HepG2 (cell line): ENCODE data around the gene ERC1. TPM values are rescaled to one million over a fixed set of nuclear protein-coding genes. Genes with fewer than 3 reads are reported as not detected.

Source experiments
- ATAC-seq: fragments of 200-7000 bp; cut with Tn5 transposase; 3 replicates; pipeline ENCODE4 v1.9.1; 2020; ENCODE audit warnings: mild to moderate bottlenecking, moderate library complexity
- BruUV-seq: library from RNA; stranded (reverse); fragments of 400-500 nt; replicated peaks from 2 replicates; lab custom pipeline; 2021; lab: Mats Ljungman, UMichigan
- CTCF ChIA-PET: fragments of 300-600 bp; formaldehyde crosslinking; extraction: SDS; loops from one replicate; lab custom pipeline; 2021; ENCODE audit warnings: low total read pairs, inconsistent platforms, low intra/inter-chr PET ratio; lab: Yijun Ruan, JAX
- POLR2A ChIA-PET: fragments of 350-600 bp; sonication (Branson Sonifier 250); formaldehyde crosslinking; loops from one replicate; lab custom pipeline; 2020; ENCODE audit warnings: antibody characterized with exemption, inconsistent platforms; lab: Yijun Ruan, JAX
- DNase-seq: peaks from one replicate; pipeline ENCODE4 v3.0.0-alpha.2; 2015; ENCODE audit warnings: low spot score
- FAIRE-seq: peaks from 3 replicates; lab custom pipeline; 2011; peaks lifted over from hg19 to GRCh38; lab: Jason Lieb, UNC
- H2AFZ ChIP-seq: one replicate; pipeline ENCODE4 v1.6.1; 2011; ENCODE audit warnings: low read length, inconsistent platforms
- H3K27ac ChIP-seq: fragments of 300-600 bp; 3 replicates; pipeline ENCODE4 v1.8.0; 2011; ENCODE audit warnings: mixed run types, mild to moderate bottlenecking, mixed read lengths, low read length, inconsistent platforms; ENCODE audit not compliant: insufficient read depth; ENCODE audit errors: extremely low read length
- H3K27me3 ChIP-seq, 2 experiments: fragments of 200-600 bp in 1 of 2; 2 replicates in 1 of 2; 3 replicates in 1 of 2; pipeline versions ENCODE4 v1.6.0 to v1.8.0; 2011; ENCODE audit warnings: low read length in 2 of 2, mild to moderate bottlenecking in 2 of 2, moderate library complexity in 2 of 2, inconsistent platforms in 1 of 2; ENCODE audit not compliant: insufficient read depth in 2 of 2, control insufficient read depth in 1 of 2
- H3K36me3 ChIP-seq, 2 experiments: fragments of 200-600 bp in 1 of 2; replicated peaks in 1 of 2; 2 replicates in 1 of 2; 3 replicates in 1 of 2; pipeline versions ENCODE4 v1.5.1 to v1.8.0; 2011; ENCODE audit warnings: low read length in 2 of 2, inconsistent platforms in 1 of 2; ENCODE audit not compliant: insufficient read depth in 2 of 2, control insufficient read depth in 1 of 2
- H3K4me1 ChIP-seq: 2 replicates; pipeline ENCODE4 v1.5.1; 2012; ENCODE audit warnings: low read length, inconsistent platforms; ENCODE audit not compliant: insufficient read depth
- H3K4me2 ChIP-seq: 2 replicates; pipeline ENCODE4 v1.6.0; 2011; ENCODE audit warnings: low read depth, low read length, inconsistent platforms
- H3K4me3 ChIP-seq, 3 experiments: fragments of 200-600 bp in 1 of 3; sonication (generic), shearing (Covaris generic) in 1 of 3; replicated peaks in 1 of 3; 2 replicates each; pipeline ENCODE4 v1.5.1; 2011 to 2016; ENCODE audit warnings: low read length in 3 of 3, inconsistent platforms in 2 of 3, low read depth in 2 of 3, mild to moderate bottlenecking in 2 of 3, control low read depth in 1 of 3, mixed read lengths in 1 of 3; ENCODE audit not compliant: insufficient read depth in 1 of 3
- H3K79me2 ChIP-seq: one replicate; pipeline ENCODE4 v1.6.1; 2011; ENCODE audit warnings: low read length, inconsistent platforms; ENCODE audit not compliant: insufficient read depth
- H3K9ac ChIP-seq: 2 replicates; pipeline ENCODE4 v1.6.0; 2011; ENCODE audit warnings: mild to moderate bottlenecking, low read depth, low read length, inconsistent platforms; ENCODE audit not compliant: insufficient read depth
- H3K9me3 ChIP-seq: 2 replicates; pipeline ENCODE4 v1.5.1; 2012; ENCODE audit warnings: mild to moderate bottlenecking, low read length
- H4K20me1 ChIP-seq: 2 replicates; pipeline ENCODE4 v1.6.0; 2011; ENCODE audit warnings: inconsistent platforms, mild to moderate bottlenecking, low read length, moderate library complexity; ENCODE audit not compliant: insufficient read depth
- ELK4 ChIP-seq: sonication (generic); formaldehyde crosslinking; IDR thresholded peaks from 2 replicates; pipeline ENCODE4 v1.9.0; 2021; ENCODE audit warnings: missing genetic modification reagents, borderline replicate concordance
- ETS1 ChIP-seq: sonication (generic); formaldehyde crosslinking; IDR thresholded peaks from 2 replicates; pipeline ENCODE4 v1.4.0; 2020; ENCODE audit warnings: missing genetic modification reagents
- JUND ChIP-seq: sonication (generic); formaldehyde crosslinking; IDR thresholded peaks from 2 replicates; pipeline ENCODE4 v1.8.0; 2022; ENCODE audit warnings: mild to moderate bottlenecking, missing genetic modification reagents
- MIER2 ChIP-seq: IDR thresholded peaks from 2 replicates; pipeline ENCODE4 v1.6.1; 2016; ENCODE audit warnings: missing biosample characterization, missing genetic modification reagents
- NFIC ChIP-seq: IDR thresholded peaks from 2 replicates; pipeline ENCODE4 v1.6.1; 2012; ENCODE audit warnings: mild to moderate bottlenecking, low read length, inconsistent platforms
- PHF20 ChIP-seq: sonication (generic); formaldehyde crosslinking; IDR thresholded peaks from 2 replicates; pipeline ENCODE4 v1.5.0; 2020; ENCODE audit warnings: mild to moderate bottlenecking, missing genetic modification reagents
- SALL1 ChIP-seq: sonication (generic); formaldehyde crosslinking; IDR thresholded peaks from 2 replicates; pipeline ENCODE4 v1.8.0; 2022; ENCODE audit warnings: mild to moderate bottlenecking, missing genetic modification reagents
- TSC22D2 ChIP-seq: sonication (generic); formaldehyde crosslinking; IDR thresholded peaks from 2 replicates; pipeline ENCODE4 v1.5.1; 2020; ENCODE audit warnings: missing genetic modification reagents, mild to moderate bottlenecking, borderline replicate concordance
- U2AF1 ChIP-seq: fragments of 200-400 bp; formaldehyde crosslinking; optimal IDR thresholded peaks from 2 replicates; pipeline ENCODE3; 2017; ENCODE audit warnings: mild to moderate bottlenecking, low read depth, low read length
- ZFX ChIP-seq: sonication (generic); formaldehyde crosslinking; IDR thresholded peaks from 2 replicates; pipeline ENCODE4 v1.4.0; 2020; ENCODE audit warnings: mild to moderate bottlenecking, low read depth, missing genetic modification reagents, moderate library complexity
- ZKSCAN8 ChIP-seq: IDR thresholded peaks from 2 replicates; pipeline ENCODE4 v1.6.1; 2016; ENCODE audit warnings: borderline replicate concordance, missing genetic modification reagents, missing compliant biosample characterization
- ZNF17 ChIP-seq: sonication (generic); formaldehyde crosslinking; IDR thresholded peaks from 2 replicates; pipeline ENCODE4 v1.5.0; 2020; ENCODE audit warnings: mild to moderate bottlenecking, missing genetic modification reagents
- ZNF331 ChIP-seq: sonication (generic); formaldehyde crosslinking; IDR thresholded peaks from 2 replicates; pipeline ENCODE4 v1.4.0; 2020; ENCODE audit warnings: missing genetic modification reagents
- ZNF589 ChIP-seq: sonication (generic); formaldehyde crosslinking; conservative IDR thresholded peaks from 2 replicates; pipeline ENCODE4 v1.8.0; 2022; ENCODE audit warnings: mild to moderate bottlenecking, moderate library complexity, missing genetic modification reagents
- ZNF747 ChIP-seq: sonication (generic); formaldehyde crosslinking; IDR thresholded peaks from 2 replicates; pipeline ENCODE4 v1.8.1; 2023; ENCODE audit warnings: missing genetic modification reagents, mild to moderate bottlenecking, borderline replicate concordance
- ZNF788 ChIP-seq: sonication (generic); formaldehyde crosslinking; IDR thresholded peaks from 2 replicates; pipeline ENCODE4 v1.5.0; 2020; ENCODE audit warnings: mild to moderate bottlenecking, missing genetic modification reagents, borderline replicate concordance
- ZSCAN25 ChIP-seq: sonication (generic); formaldehyde crosslinking; IDR thresholded peaks from 2 replicates; pipeline ENCODE4 v1.8.0; 2022; ENCODE audit warnings: mild to moderate bottlenecking, missing genetic modification reagents
- WGBS: methylation state at CpG from one replicate; pipeline ENCODE4 v1.1.6; 2017; ENCODE audit warnings: low lambda C conversion rate; 5-methylcytosine and 5-hydroxymethylcytosine counted together
- in situ Hi-C: cut with HindIII; loops from 2 replicates; pipeline ENCODE4 v1.10.0; 2017; ENCODE audit warnings: low pct_unique_long_range_greater_than_20kb; ENCODE audit not compliant: extremely low pct_ligation_motif_present
- intact Hi-C: fragments of 100-400 bp; cut with micrococcal nuclease; formaldehyde crosslinking; loops from one replicate; pipeline ENCODE4 v1.10.0; 2022; ENCODE audit not compliant: unreplicated experiment
- polyA plus RNA-seq, 8 experiments: library from polyadenylated mRNA; depleted of rRNA in 3 of 8; stranded (reverse) in 7 of 8; unstranded in 1 of 8; fragments of >200 nt; fragmentation: Illumina TruSeq in 4 of 8; extraction: Trizol in 4 of 8; gene quantifications; 2 replicates each; pipeline versions ENCODE4 v1.2.1 to v1.2.3, GENCODE V29; 2011 to 2016; ENCODE audit warnings: low read depth in 4 of 8, missing spikeins in 1 of 8, mixed read lengths in 1 of 8; ENCODE audit not compliant: insufficient read depth in 1 of 8
- total RNA-seq, 5 experiments: library from RNA; depleted of rRNA; stranded (reverse); fragments of >200 nt; fragmentation: Illumina TruSeq; extraction: Trizol; gene quantifications; 2 replicates each; pipeline ENCODE4 v1.2.3, GENCODE V29; 2016; ENCODE audit warnings: low read depth in 1 of 5
- TF ChIP-seq, protein P1 (sequence below): sonication (generic); formaldehyde crosslinking; conservative IDR thresholded peaks from 2 replicates; pipeline ENCODE4 v1.8.0; 2022; ENCODE audit warnings: missing genetic modification reagents
- TF ChIP-seq, protein P2 (sequence below): IDR thresholded peaks from 2 replicates; pipeline ENCODE4 v1.6.1; 2018; ENCODE audit warnings: missing genetic modification reagents, mild to moderate bottlenecking, missing compliant biosample characterization

ERC1 gene
- total and polyA plus RNA-seq, 2 of the 13 experiments (the other 11 are each of a cell fraction or from before 2014, with no cell fraction given) = 6.1 to 12.4 TPM

DNA sequence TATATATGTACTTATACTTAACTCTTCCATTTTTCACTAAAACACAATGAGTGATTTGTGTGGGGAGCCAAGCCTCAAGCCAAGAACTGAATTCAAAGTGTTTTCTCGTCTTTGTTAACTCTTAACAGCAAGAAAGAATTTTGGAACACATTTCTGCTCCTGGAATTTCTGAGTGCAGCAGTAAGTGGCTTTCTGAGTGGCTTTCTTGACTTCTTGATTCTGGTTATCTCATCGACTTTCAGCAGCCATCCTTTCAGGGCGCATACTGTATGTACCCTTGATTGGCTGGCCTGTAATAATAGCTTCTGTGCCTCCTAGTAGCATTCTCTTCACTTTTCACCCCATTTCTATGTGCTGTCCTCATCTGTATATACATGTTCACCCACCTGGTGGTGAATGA is 446.0 kb downstream of the ERC1 start:
- H3K9me3 ChIP-seq = no peaks in the 10 kb centered on the region
- peaks cover 19% of the 10 kb centered on the region for H3K4me1 ChIP-seq
- no peak overlapping the region for H3K4me3 ChIP-seq
- DNase-seq = no peak
- H3K36me3 ChIP-seq = no peaks in the 10 kb centered on the region
- no peaks in the 10 kb centered on the region for H4K20me1 ChIP-seq
- no peaks in the 10 kb centered on the region for H3K79me2 ChIP-seq
- H3K27me3 ChIP-seq = no peaks in the 10 kb centered on the region
- WGBS = 96% methylated on average over 3 of the region's 3 CpGs
- BruUV-seq = no TSS peak
- no peak for FAIRE-seq
- H3K27ac ChIP-seq = no peak overlapping the region
- intact Hi-C loops = no loop called here
- ChIA-PET CTCF (no interaction called here), POLR2A (no interaction called here)
- TF ChIP-seq, protein P1, sequence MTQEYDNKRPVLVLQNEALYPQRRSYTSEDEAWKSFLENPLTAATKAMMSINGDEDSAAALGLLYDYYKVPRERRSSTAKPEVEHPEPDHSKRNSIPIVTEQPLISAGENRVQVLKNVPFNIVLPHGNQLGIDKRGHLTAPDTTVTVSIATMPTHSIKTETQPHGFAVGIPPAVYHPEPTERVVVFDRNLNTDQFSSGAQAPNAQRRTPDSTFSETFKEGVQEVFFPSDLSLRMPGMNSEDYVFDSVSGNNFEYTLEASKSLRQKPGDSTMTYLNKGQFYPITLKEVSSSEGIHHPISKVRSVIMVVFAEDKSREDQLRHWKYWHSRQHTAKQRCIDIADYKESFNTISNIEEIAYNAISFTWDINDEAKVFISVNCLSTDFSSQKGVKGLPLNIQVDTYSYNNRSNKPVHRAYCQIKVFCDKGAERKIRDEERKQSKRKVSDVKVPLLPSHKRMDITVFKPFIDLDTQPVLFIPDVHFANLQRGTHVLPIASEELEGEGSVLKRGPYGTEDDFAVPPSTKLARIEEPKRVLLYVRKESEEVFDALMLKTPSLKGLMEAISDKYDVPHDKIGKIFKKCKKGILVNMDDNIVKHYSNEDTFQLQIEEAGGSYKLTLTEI (CRISPR knock-in tag) = no peak
- TF ChIP-seq SALL1 (no peak), ZNF589 (no peak), ZNF788 (no peak), ZNF17 (CRISPR knock-in tag) (no peak), ZKSCAN8 (CRISPR knock-in tag) (no peak), JUND (CRISPR knock-in tag) (no peak), ELK4 (no peak), PHF20 (CRISPR knock-in tag) (no peak), TSC22D2 (CRISPR knock-in tag) (no peak), ZNF331 (CRISPR knock-in tag) (no peak), NFIC (no peak), ZSCAN25 (CRISPR knock-in tag) (no peak), U2AF1 (no peak), MIER2 (CRISPR knock-in tag) (no peak), ETS1 (CRISPR knock-in tag) (no peak), ZFX (CRISPR knock-in tag) (no peak), ZNF747 (CRISPR knock-in tag) (no peak)
- TF ChIP-seq, protein P2, sequence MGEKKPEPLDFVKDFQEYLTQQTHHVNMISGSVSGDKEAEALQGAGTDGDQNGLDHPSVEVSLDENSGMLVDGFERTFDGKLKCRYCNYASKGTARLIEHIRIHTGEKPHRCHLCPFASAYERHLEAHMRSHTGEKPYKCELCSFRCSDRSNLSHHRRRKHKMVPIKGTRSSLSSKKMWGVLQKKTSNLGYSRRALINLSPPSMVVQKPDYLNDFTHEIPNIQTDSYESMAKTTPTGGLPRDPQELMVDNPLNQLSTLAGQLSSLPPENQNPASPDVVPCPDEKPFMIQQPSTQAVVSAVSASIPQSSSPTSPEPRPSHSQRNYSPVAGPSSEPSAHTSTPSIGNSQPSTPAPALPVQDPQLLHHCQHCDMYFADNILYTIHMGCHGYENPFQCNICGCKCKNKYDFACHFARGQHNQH = no peak
- H3K9ac ChIP-seq = no peak overlapping the region
- no peak overlapping the region for H3K4me2 ChIP-seq
- in situ Hi-C loops = no loop called here
- no peak overlapping the region for H2AFZ ChIP-seq
- ATAC-seq = no peak
